H1 (cell line): ENCODE data around the gene SLC9A7. TPM values are rescaled to one million over a fixed set of nuclear protein-coding genes. Genes with fewer than 3 reads are reported as not detected.

Source experiments
- CTCF ChIA-PET: fragments of 300-600 bp; sonication (Branson Sonifier 250); formaldehyde crosslinking; loops from one replicate; lab custom pipeline; 2021; ENCODE audit not compliant: partially characterized antibody; lab: Charles Lee
- POLR2A ChIA-PET: fragments of 300-600 bp; sonication (Branson Sonifier 250); formaldehyde crosslinking; loops from one replicate; lab custom pipeline; 2021; ENCODE audit warnings: inconsistent platforms; ENCODE audit not compliant: partially characterized antibody; lab: Charles Lee
- DNase-seq, 2 experiments: peaks; one replicate each; pipeline versions ENCODE4 v3.0.0 to v3.0.0-alpha.2; 2010 to 2022; ENCODE audit warnings: low spot score in 2 of 2, low read depth in 1 of 2, mixed read lengths in 1 of 2
- FAIRE-seq: peaks from 2 replicates; lab custom pipeline; 2011; peaks lifted over from hg19 to GRCh38; lab: Jason Lieb, UNC
- H2AFZ ChIP-seq: 2 replicates; pipeline ENCODE4 v1.8.1; 2012; ENCODE audit warnings: low read length, inconsistent platforms
- H2AK5ac ChIP-seq: 2 replicates; pipeline ENCODE4 v1.6.1; 2013; ENCODE audit warnings: low read depth, low read length
- H2BK120ac ChIP-seq: replicated peaks from 2 replicates; pipeline ENCODE3; 2013; ENCODE audit warnings: low read depth, low read length, inconsistent platforms
- H2BK12ac ChIP-seq: 2 replicates; pipeline ENCODE4 v1.6.1; 2013; ENCODE audit warnings: low read depth, low read length
- H2BK15ac ChIP-seq: 2 replicates; pipeline ENCODE4 v1.6.1; 2013; ENCODE audit warnings: low read length
- H2BK20ac ChIP-seq: 2 replicates; pipeline ENCODE4 v1.6.1; 2013; ENCODE audit warnings: low read length
- H2BK5ac ChIP-seq: 2 replicates; pipeline ENCODE4 v1.6.1; 2013; ENCODE audit warnings: low read depth, low read length
- H3K14ac ChIP-seq: 2 replicates; pipeline ENCODE4 v1.6.1; 2013; ENCODE audit warnings: inconsistent platforms; ENCODE audit not compliant: insufficient read length
- H3K18ac ChIP-seq: 2 replicates; pipeline ENCODE4 v1.6.1; 2013; ENCODE audit warnings: low read length; ENCODE audit errors: extremely low read depth
- H3K23ac ChIP-seq: 2 replicates; pipeline ENCODE4 v1.6.1; 2013; ENCODE audit warnings: inconsistent platforms; ENCODE audit not compliant: insufficient read length
- H3K23me2 ChIP-seq: 2 replicates; pipeline ENCODE4 v1.6.1; 2013; ENCODE audit warnings: low read depth, low read length
- H3K27ac ChIP-seq: 2 replicates; pipeline ENCODE4 v1.6.1; 2011; ENCODE audit warnings: low read depth, low read length, inconsistent platforms
- H3K27me3 ChIP-seq, 4 experiments: replicated peaks in 1 of 4; 1 replicate in 1 of 4; 2 replicates in 3 of 4; pipeline versions ENCODE4 v1.6.1 to v1.8.1; 2011 to 2013; ENCODE audit warnings: low read length in 3 of 4, mild to moderate bottlenecking in 3 of 4, inconsistent platforms in 2 of 4, mixed read lengths in 2 of 4, moderate library complexity in 1 of 4; ENCODE audit not compliant: control insufficient read depth in 3 of 4, insufficient read depth in 3 of 4; ENCODE audit errors: extremely low read depth in 1 of 4
- H3K36me3 ChIP-seq, 4 experiments: 2 replicates each; pipeline versions ENCODE4 v1.6.1 to v1.8.1; 2011 to 2013; ENCODE audit warnings: mild to moderate bottlenecking in 4 of 4, low read length in 3 of 4, moderate library complexity in 2 of 4, control low read depth in 1 of 4, inconsistent platforms in 1 of 4; ENCODE audit not compliant: insufficient read depth in 4 of 4, control insufficient read depth in 2 of 4
- H3K4ac ChIP-seq: replicated peaks from 2 replicates; pipeline ENCODE3; 2013; ENCODE audit warnings: low read length, low read depth, mixed read lengths, inconsistent platforms; ENCODE audit not compliant: insufficient read length
- H3K4me1 ChIP-seq, 4 experiments: replicated peaks in 1 of 4; 1 replicate in 1 of 4; 2 replicates in 3 of 4; pipeline versions ENCODE4 v1.6.1 to v1.8.1; 2011 to 2013; ENCODE audit warnings: low read length in 3 of 4, inconsistent platforms in 2 of 4, mixed read lengths in 1 of 4; ENCODE audit not compliant: insufficient read depth in 4 of 4, control insufficient read depth in 3 of 4
- H3K4me2 ChIP-seq, 2 experiments: 2 replicates each; pipeline versions ENCODE4 v1.6.1 to v1.8.1; 2011 to 2013; ENCODE audit warnings: low read depth in 2 of 2, low read length in 2 of 2, control low read depth in 1 of 2, inconsistent platforms in 1 of 2, mild to moderate bottlenecking in 1 of 2; ENCODE audit not compliant: insufficient read depth in 1 of 2
- H3K4me3 ChIP-seq, 4 experiments: fragments of 200-600, 300-600 bp in 1 of 4; sonication (generic), shearing (Covaris generic), sonication (Bioruptor Twin) in 1 of 4; 2 replicates each; pipeline versions ENCODE4 v1.5.1 to v1.8.1; 2011 to 2016; ENCODE audit warnings: low read length in 4 of 4, low read depth in 3 of 4, control low read depth in 2 of 4, inconsistent platforms in 2 of 4, mild to moderate bottlenecking in 2 of 4, mixed read lengths in 1 of 4, moderate library complexity in 1 of 4; ENCODE audit not compliant: insufficient read depth in 2 of 4; ENCODE audit errors: extremely low read depth in 1 of 4
- H3K56ac ChIP-seq: replicated peaks from 2 replicates; pipeline ENCODE3; 2013; ENCODE audit warnings: low read depth, mild to moderate bottlenecking, mixed read lengths, low read length, inconsistent platforms; ENCODE audit not compliant: insufficient read length
- H3K79me1 ChIP-seq: 2 replicates; pipeline ENCODE4 v1.6.1; 2013; ENCODE audit warnings: low read depth, low read length, control low read depth
- H3K79me2 ChIP-seq, 2 experiments: 2 replicates each; pipeline versions ENCODE4 v1.6.1 to v1.8.1; 2012 to 2013; ENCODE audit warnings: low read length in 2 of 2, mild to moderate bottlenecking in 2 of 2, inconsistent platforms in 1 of 2; ENCODE audit not compliant: insufficient read depth in 2 of 2, control insufficient read depth in 1 of 2
- H3K9ac ChIP-seq, 4 experiments: replicated peaks in 1 of 4; 1 replicate in 1 of 4; 2 replicates in 3 of 4; pipeline versions ENCODE4 v1.6.1 to v1.8.1; 2011 to 2013; ENCODE audit warnings: low read depth in 3 of 4, low read length in 3 of 4, control low read depth in 2 of 4, mild to moderate bottlenecking in 2 of 4, moderate library complexity in 2 of 4, inconsistent platforms in 1 of 4; ENCODE audit errors: extremely low read depth in 1 of 4
- H3K9me3 ChIP-seq, 2 experiments: 2 replicates each; pipeline versions ENCODE4 v1.6.1 to v1.8.1; 2012 to 2013; ENCODE audit warnings: mild to moderate bottlenecking in 2 of 2, moderate library complexity in 2 of 2, control low read depth in 1 of 2, inconsistent platforms in 1 of 2, low read depth in 1 of 2, low read length in 1 of 2, mixed read lengths in 1 of 2; ENCODE audit not compliant: insufficient read depth in 2 of 2
- H4K20me1 ChIP-seq, 2 experiments: replicated peaks in 1 of 2; 2 replicates each; pipeline versions ENCODE3 to v1.8.1; 2011 to 2013; ENCODE audit warnings: inconsistent platforms in 2 of 2, low read length in 2 of 2, mild to moderate bottlenecking in 1 of 2; ENCODE audit not compliant: insufficient read depth in 2 of 2, control insufficient read depth in 1 of 2
- H4K5ac ChIP-seq: 2 replicates; pipeline ENCODE4 v1.6.1; 2013; ENCODE audit warnings: low read length, low read depth, mixed read lengths, inconsistent platforms; ENCODE audit not compliant: insufficient read length
- H4K8ac ChIP-seq: 2 replicates; pipeline ENCODE4 v1.8.0; 2013; ENCODE audit warnings: mild to moderate bottlenecking, moderate library complexity, low read length, inconsistent platforms; ENCODE audit not compliant: insufficient read depth; ENCODE audit errors: extremely low read depth
- H4K91ac ChIP-seq: replicated peaks from 2 replicates; pipeline ENCODE3; 2013; ENCODE audit warnings: low read length, mixed read lengths, inconsistent platforms; ENCODE audit not compliant: insufficient read length
- CBX8 ChIP-seq: fragments of 300-800, 300-1000 bp; sonication (generic); IDR thresholded peaks from 2 replicates; pipeline ENCODE4 v1.7.1; 2016; ENCODE audit warnings: low read depth, low read length, borderline replicate concordance
- ZNF274 ChIP-seq: IDR thresholded peaks from 2 replicates; pipeline ENCODE4 v1.7.0; 2012; ENCODE audit warnings: low read length, borderline replicate concordance; ENCODE audit errors: extremely low read depth
- WGBS, 2 experiments: shearing (Covaris generic) in 1 of 2; methylation state at CpG; one replicate each; pipeline versions ENCODE4 v1.1.6 to v1.1.7; 2013 to 2015; ENCODE audit warnings: low lambda C conversion rate in 2 of 2, mixed read lengths in 2 of 2, inconsistent platforms in 1 of 2, low coverage in 1 of 2, missing lambda C conversion rate in 1 of 2; ENCODE audit not compliant: insufficient replicate concordance in 2 of 2, insufficient coverage in 1 of 2, insufficient read length in 1 of 2; ENCODE audit errors: extremely low coverage in 1 of 2, missing lambda C conversion rate in 1 of 2; 5-methylcytosine and 5-hydroxymethylcytosine counted together
- polyA plus RNA-seq, 7 experiments: library from polyadenylated mRNA; depleted of rRNA in 3 of 7; stranded (reverse) in 5 of 7; unstranded in 2 of 7; fragments of >200 nt in 5 of 7; fragments of 200-250 nt in 2 of 7; gene quantifications; 1 replicate in 5 of 7; 2 replicates in 1 of 7; 4 replicates in 1 of 7; pipeline versions ENCODE4 v1.2.1 to v1.2.3, GENCODE V29; 2011 to 2013; ENCODE audit warnings: missing spikeins in 2 of 7, mixed read lengths in 2 of 7
- total RNA-seq: library from RNA; stranded (reverse); fragmentation: NEBNext Ultra II Directional; extraction: Animal tissue kit (Norgen Biotek cat#: 25700); gene quantifications from 2 replicates; pipeline ENCODE4 v1.2.1, GENCODE V29; 2021
- TF ChIP-seq, protein P1 (sequence below), 3 experiments: IDR thresholded peaks; 1 replicate in 2 of 3; 2 replicates in 1 of 3; pipeline versions ENCODE4 v1.5.1 to v1.6.1; 2011; ENCODE audit warnings: low read length in 3 of 3, mild to moderate bottlenecking in 3 of 3, inconsistent platforms in 2 of 3, low read depth in 1 of 3, moderate library complexity in 1 of 3; ENCODE audit not compliant: insufficient read depth in 1 of 3; ENCODE audit errors: control extremely low read depth in 1 of 3

The SLC9A7 gene
- total and polyA plus RNA-seq, 2 of the 8 experiments (the other 6 are each of a cell fraction or from before 2014, with no cell fraction given) = 6.7 to 17.2 TPM

GRCh38 chrX:46624090-46624786 is 134.7 kb downstream of the SLC9A7 start:
- no peak overlapping the region for H2BK15ac ChIP-seq
- no peak overlapping the region for H3K56ac ChIP-seq
- H3K23me2 ChIP-seq = no peaks in the 10 kb centered on the region
- H3K79me2 ChIP-seq = no peaks in the 10 kb centered on the region
- peaks cover 0 to 1% of the 10 kb centered on the region in 2 experiments for H4K20me1 ChIP-seq
- no peak overlapping the region for H2AK5ac ChIP-seq
- CTCF ChIA-PET = interaction anchor here (0.6 kb wide), 1 partner anchor 7 kb away, joined by 3 read pairs; no protein-coding TSS in a partner anchor
- FAIRE-seq = no peak
- no peak overlapping the region for H3K4me2 ChIP-seq
- WGBS, 2 experiments = 94% methylated on average over 2 of the region's 6 CpGs; no CpG with 5 or more reads in 1 of the 2 experiments
- no peak overlapping the region for H3K27ac ChIP-seq
- TF ChIP-seq, protein P1, sequence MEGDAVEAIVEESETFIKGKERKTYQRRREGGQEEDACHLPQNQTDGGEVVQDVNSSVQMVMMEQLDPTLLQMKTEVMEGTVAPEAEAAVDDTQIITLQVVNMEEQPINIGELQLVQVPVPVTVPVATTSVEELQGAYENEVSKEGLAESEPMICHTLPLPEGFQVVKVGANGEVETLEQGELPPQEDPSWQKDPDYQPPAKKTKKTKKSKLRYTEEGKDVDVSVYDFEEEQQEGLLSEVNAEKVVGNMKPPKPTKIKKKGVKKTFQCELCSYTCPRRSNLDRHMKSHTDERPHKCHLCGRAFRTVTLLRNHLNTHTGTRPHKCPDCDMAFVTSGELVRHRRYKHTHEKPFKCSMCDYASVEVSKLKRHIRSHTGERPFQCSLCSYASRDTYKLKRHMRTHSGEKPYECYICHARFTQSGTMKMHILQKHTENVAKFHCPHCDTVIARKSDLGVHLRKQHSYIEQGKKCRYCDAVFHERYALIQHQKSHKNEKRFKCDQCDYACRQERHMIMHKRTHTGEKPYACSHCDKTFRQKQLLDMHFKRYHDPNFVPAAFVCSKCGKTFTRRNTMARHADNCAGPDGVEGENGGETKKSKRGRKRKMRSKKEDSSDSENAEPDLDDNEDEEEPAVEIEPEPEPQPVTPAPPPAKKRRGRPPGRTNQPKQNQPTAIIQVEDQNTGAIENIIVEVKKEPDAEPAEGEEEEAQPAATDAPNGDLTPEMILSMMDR (IDR thresholded peaks at IDR 0.05; ENCODE audit: control extremely low read depth in 1 of 3, insufficient read depth in 1 of 3, low read depth in 1 of 3, low read length in 3 of 3) = no peak
- TF ChIP-seq ZNF274 (no peak), CBX8 (no peak)
- TF ChIP-seq, all 59 proteins: peak for 0
- Histone ChIP-seq H3K23ac (no peak overlapping the region), H3K18ac (no peak overlapping the region), H2BK5ac (no peak overlapping the region), H4K5ac (no peak overlapping the region), H3K27me3 (no peaks in the 10 kb centered on the region), H3K4me1 (peaks cover 0 to 5% (median 2%) of the 10 kb centered on the region in 4 experiments; a peak in 2 of 7 replicates), H3K4ac (no peak overlapping the region), H2AFZ (no peak overlapping the region), H2BK120ac (no peak overlapping the region), H2BK12ac (no peak overlapping the region), H3K79me1 (no peaks in the 10 kb centered on the region), H4K91ac (no peak overlapping the region), H2BK20ac (no peak overlapping the region), H3K36me3 (peaks cover 0 to 14% (median 2%) of the 10 kb centered on the region in 4 experiments; a peak in 2 of 8 replicates), H3K14ac (no peak overlapping the region), H3K4me3 (no peak overlapping the region), H3K9me3 (no peaks in the 10 kb centered on the region), H3K9ac (no peak overlapping the region), H4K8ac (no peak overlapping the region)
- DNase-seq = no peak
- POLR2A ChIA-PET = no interaction called here
